ENCODE measurements around the gene HSPB9.

DNA sequence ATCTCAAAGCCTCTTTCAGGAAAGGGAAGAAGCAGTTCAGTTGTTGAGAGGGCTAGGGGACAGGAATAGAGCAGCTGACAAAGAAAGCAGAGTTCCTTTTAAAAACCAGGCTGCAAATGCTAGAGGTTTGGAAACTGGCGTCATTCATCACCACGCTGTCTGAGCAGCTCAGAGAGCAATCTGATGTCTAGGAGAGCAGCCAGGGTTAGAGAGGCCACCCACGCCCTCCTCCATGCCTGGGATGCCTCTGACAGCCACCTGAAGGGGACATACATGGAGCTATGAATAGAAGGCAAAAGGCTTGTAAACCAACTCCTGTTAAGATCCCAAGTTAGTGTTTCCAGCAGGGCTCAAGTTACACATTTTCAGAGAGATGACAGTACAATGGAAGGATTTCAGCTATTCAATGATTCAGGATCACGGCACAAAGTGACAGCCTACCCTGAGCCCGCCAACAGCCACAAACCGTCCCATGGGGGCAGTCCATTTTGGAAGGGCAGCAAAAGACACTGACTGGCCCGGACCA lies 19.8 kb downstream of the HSPB9 start:
- TF ChIP-seq, protein P1, sequence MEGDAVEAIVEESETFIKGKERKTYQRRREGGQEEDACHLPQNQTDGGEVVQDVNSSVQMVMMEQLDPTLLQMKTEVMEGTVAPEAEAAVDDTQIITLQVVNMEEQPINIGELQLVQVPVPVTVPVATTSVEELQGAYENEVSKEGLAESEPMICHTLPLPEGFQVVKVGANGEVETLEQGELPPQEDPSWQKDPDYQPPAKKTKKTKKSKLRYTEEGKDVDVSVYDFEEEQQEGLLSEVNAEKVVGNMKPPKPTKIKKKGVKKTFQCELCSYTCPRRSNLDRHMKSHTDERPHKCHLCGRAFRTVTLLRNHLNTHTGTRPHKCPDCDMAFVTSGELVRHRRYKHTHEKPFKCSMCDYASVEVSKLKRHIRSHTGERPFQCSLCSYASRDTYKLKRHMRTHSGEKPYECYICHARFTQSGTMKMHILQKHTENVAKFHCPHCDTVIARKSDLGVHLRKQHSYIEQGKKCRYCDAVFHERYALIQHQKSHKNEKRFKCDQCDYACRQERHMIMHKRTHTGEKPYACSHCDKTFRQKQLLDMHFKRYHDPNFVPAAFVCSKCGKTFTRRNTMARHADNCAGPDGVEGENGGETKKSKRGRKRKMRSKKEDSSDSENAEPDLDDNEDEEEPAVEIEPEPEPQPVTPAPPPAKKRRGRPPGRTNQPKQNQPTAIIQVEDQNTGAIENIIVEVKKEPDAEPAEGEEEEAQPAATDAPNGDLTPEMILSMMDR (conservative IDR thresholded peaks at IDR 0.05; ENCODE audit: low read depth, low read length): no peak
- TF ChIP-seq EZH2 (IDR thresholded peaks at IDR 0.05; ENCODE audit: borderline replicate concordance, low read depth, low read length, poor library complexity, severe bottlenecking): no peak
